PC-9 (cell line): ENCODE data around the gene CDK17.

Experiments used
- CTCF ChIP-seq: fragments of 200-600 bp; sonication (generic); conservative IDR thresholded peaks from 2 replicates; pipeline ENCODE4 v1.6.1; 2017; ENCODE audit warnings: mixed run types, antibody characterized with exemption, mild to moderate bottlenecking, moderate library complexity
- EZH2 ChIP-seq: fragments of 200-600 bp; sonication (generic); IDR thresholded peaks from 2 replicates; pipeline ENCODE4 v1.8.0; 2017; ENCODE audit warnings: antibody characterized with exemption, low read depth

- TF ChIP-seq CTCF (no peak), EZH2 (no peak)
Measured at GRCh38 chr12:96265400-96265799, 134.8 kb downstream of the CDK17 start.
